GM19328 (cell line): ENCODE measurements around the gene SEC22C.

Source experiments
- ATAC-seq: cut with Tn5 transposase; IDR thresholded peaks from one replicate; pipeline ENCODE4 v1.9.1; 2021; ENCODE audit warnings: mild to moderate bottlenecking, moderate library complexity; ENCODE audit not compliant: unreplicated experiment

The SEC22C gene

DNA sequence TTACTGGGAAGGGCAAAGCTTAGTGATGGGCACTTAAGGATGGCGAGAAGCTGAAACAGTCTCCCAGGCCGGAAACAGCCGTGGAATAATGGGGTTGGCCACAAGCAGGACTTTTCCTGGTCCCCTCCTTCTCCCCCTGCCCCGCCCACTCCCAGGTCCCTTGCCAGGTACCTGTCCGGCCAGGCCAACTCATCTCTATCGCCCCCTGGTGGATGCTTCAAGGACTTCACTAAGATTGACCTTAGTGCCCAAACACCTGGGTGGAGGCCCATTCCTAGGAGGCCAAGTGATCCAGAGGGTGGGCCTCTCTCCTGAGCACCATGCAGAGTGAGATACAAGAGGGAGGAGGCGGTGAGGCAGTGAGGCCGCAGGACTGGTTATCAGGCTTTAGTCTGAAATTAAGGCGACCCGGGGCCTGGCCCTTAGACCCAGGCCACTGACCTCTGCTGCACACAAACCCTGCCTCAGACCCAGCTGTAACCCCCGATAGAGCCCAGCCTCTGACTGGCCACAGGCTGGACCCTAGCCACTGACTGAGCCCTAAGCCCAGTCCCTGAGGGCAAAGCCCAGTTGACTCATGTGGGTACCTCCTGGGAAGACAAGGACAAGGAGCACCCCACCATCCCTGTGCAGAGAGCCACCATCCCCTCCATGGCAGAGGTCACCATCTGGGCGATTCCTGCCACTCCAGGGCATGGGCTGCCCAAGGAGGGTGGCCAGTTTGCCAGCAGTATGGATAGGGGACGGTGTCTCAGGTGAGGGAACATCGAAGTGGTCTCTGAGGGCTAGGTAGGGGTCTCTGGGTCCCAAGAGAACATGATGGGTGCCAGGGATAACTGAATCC lies 41.7 kb downstream of the SEC22C start:
- no peak for ATAC-seq

DNA sequence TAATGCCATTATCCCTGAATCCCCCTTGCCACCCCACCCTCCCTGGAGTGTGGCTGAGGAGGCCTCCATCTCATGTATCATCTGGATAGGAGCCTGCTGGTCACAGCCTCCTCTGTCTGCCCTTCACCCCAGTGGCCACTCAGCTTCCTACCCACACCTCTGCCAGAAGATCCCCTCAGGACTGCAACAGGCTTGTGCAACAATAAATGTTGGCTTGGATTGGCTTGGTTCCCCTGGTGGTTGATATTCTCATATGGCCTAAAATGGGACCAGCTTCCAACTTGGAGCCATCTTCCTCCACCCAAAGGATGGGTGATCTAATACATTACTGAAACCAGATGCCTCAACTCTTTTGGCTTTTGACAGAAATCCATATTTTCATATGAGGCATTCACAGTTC lies 44.4 kb downstream of the SEC22C start:
- no peak for ATAC-seq

DNA sequence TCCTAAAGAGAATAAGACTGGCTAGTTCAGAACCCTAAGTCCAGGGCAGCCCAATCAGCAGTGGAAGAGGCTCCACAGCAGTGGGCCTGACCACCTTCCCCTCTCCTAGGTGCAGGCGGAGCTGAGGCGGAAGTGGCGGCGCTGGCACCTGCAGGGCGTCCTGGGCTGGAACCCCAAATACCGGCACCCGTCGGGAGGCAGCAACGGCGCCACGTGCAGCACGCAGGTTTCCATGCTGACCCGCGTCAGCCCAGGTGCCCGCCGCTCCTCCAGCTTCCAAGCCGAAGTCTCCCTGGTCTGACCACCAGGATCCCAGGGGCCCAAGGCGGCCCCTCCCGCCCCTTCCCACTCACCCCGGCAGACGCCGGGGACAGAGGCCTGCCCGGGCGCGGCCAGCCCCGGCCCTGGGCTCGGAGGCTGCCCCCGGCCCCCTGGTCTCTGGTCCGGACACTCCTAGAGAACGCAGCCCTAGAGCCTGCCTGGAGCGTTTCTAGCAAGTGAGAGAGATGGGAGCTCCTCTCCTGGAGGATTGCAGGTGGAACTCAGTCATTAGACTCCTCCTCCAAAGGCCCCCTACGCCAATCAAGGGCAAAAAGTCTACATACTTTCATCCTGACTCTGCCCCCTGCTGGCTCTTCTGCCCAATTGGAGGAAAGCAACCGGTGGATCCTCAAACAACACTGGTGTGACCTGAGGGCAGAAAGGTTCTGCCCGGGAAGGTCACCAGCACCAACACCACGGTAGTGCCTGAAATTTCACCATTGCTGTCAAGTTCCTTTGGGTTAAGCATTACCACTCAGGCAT lies 45.6 kb downstream of the SEC22C start:
- ATAC-seq = no peak

DNA sequence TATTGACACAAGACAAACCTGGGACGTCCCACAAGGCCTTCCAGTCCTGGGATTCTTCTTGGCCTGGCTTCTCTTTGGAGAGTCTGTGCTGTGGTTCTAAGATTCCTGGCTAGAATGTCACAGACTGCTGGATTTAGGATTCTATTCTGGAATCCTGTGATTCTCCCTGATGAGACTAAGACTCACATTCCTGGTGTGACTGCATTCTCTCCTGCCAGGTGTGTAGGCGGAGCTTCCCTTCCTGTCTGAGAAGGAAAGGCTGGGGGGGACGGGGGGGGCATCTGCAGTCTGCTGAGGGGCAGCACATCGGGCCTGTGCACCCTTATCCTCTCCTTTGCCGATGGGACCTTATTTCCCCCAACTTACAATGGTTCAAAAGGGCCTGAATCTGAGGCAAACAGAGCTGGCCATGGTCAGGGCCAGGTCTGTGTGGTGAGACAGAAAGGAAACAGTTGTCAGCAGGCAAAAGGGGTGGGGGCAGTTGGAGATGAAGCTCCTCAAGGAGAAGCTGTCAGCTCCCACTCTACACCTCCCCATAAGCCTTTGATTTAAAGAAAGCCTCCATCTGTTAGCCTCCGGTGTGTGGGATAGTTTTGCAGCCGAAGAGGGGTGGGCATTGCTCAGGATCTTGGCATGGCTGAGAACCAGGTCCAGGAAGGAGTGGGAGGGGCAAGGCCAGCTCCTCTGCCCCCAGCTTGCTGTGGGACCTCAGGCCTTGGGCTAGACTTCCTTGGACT lies 48.4 kb downstream of the SEC22C start:
- no peak for ATAC-seq

DNA sequence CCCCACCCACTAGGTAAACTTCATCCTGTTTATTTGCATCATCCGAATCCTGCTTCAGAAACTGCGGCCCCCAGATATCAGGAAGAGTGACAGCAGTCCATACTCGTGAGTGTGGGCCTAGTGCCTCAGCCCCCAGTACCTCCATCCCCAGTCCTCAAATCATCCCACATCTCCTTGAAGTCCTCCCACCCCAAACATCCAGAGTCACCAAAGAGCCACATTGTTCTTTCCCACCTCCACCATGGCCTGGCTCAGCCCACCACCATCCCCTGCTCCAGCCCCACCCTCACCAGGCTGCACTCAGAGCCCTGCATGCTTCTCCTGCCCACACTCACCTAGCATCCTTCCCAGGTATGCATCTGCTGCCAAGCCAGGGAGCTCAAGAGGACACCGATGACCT lies 49.5 kb downstream of the SEC22C start:
- ATAC-seq = no peak

DNA sequence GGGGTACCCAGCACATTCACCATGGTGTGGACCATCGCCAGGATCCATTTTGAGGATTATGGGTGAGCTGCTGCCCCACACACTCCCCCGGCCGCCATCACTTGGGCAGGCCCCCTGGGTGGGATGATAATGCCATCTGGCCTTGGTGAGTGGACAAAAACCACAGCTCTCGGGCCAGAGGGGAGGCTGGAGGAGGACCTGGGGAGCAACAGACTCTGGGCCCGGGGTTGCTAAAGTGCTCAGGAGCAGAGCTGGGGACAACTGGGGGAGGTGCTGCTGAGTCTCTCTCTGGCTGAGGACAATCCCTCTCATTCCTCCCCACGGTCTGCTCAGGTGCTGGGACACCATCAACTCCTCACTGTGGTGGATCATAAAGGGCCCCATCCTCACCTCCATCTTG lies 50.3 kb downstream of the SEC22C start:
- no peak for ATAC-seq

DNA sequence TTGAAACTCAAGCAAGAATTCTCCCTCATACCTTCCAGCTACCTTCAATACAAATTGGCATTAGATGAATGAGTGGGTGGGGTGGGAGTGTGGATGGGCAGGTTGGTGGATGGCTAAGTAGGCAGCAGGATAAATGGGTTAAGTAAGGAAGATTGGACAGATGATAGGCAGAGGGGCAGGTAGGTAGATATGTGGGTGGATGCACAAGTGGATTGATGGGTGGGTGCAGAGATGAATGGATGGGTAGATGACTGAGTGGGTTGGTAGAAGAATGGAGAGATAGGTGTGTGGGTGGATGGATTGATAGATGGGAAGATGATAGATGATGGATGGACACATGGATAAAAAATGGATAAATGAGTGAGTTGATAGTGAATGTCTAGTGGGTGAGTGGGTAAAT lies 51.7 kb downstream of the SEC22C start:
- ATAC-seq = no peak

DNA sequence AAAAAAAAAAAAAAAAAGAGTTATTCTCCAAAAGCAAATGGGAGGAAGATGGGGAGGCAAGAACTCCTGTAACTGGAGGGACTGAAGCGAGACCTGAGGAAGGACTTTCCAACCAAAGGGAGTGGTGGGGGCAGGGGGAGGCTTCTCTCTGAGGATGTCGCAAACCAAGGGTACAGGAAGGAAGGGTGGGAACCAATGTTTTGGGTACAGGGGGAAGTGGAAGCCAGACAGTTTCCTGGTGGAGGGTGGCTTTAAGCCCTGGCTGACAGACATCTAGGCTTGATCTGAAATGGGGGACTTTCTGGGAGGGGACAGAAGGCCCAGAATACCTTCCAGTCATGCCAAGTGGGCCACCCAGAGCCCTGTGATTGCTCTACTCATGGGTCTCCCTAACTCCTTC lies 52.3 kb downstream of the SEC22C start:
- no peak for ATAC-seq

DNA sequence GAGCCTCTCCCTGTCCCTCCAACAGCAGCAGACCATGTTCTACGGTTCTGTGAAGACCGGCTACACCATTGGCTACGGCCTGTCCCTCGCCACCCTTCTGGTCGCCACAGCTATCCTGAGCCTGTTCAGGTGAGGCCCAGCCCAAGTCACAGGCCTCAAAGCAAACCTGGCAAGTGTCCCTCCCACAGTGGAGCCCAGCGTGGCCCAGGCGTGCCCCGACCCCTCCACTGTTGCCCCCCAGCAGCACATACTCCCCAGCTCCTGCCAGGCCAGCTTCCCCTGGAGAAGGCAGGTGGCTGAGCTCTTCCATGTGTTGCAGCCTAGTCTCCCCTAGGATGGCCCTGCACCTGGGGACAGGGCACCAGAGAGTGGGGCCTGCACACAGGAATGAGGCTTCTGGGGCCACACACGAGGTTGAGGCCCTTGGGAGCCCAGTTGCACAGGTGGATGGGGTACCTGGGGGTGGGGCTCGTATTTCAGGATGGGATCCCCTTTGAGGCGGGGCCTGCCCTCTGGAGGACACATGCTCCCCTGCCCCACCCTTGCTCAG lies 54.3 kb downstream of the SEC22C start:
- no peak for ATAC-seq

DNA sequence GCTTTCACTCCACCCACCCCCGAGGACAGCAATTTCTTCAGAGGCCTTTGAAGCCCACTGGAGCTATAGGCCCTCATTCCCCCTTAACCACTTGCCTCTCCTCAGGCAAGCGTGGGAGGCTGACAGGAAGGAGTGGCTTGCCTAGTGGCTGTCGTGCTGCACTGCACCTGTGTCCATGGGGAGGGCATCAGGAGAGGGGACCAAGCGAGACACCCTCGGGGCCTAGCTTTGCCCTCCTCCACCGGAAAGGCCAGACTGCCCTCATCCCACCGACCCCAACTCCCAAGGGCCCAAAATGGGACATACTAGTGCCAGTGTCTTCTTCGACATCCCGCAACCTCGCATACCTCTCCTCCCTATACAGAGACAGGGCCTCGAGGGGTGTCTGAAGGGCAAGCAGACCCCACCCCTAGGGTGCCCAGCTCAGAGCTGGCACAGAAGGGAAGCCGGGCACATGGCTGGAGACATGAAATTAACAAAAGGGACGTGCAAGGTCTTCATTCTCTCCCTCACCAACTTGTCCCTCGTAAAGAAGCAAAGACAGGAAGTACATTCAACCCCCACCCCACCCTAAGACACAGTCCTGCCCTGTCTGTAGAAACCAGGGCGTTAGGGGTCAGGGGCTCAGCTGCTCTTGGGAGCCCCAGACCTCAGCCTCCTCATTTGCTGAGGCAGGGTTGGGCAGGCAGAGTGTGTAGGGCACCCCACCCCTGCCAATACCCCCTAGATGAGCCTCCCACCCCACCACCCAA lies 55.0 kb downstream of the SEC22C start:
- ATAC-seq = no peak

DNA sequence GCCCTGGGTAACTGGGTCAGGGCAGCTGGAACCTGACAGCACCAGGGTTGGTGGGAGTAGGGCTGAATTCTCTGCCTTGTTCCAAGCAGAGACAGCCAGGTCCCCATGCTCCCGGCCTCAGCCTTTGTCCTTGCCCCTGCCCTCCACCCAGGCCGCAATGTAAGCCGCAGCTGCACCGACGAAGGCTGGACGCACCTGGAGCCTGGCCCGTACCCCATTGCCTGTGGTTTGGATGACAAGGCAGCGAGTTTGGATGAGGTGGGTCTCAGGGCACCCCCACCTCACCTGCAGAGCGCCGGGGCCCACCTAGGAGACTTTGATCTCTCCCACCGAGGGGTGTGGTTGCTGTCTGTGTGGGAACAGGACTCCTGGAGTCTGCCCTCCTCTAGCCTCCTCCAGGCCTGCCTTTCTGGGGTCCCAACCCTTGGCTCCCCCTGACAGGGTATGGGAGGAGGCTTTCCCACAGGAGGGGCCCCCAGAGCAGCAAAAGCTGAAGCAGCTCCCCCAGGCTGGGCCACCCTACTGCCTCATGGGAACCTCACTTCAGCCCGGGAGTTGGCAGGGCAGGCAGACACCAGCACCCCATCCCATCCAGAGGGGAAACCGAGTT lies 55.9 kb downstream of the SEC22C start:
- ATAC-seq = no peak

DNA sequence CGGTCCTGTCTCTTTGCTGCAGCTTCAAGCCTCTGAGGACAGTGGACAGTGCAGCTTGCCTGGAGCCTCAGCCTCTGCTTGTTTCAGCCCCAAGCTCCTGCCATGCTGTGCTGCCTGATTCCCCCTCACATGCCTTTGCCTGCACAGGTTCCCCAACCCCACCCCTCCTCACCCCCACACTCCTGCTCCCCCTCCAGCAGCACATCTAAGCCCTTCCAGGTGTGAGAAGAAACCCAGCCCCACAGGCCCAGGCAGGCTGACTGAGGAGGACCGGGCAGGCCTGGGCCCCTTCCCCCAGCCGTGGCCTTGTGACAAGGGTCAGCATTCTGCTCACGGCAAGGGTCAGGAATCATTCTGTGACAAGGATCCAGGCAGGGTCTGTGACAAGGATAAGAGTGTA lies 56.6 kb downstream of the SEC22C start:
- no peak for ATAC-seq

DNA sequence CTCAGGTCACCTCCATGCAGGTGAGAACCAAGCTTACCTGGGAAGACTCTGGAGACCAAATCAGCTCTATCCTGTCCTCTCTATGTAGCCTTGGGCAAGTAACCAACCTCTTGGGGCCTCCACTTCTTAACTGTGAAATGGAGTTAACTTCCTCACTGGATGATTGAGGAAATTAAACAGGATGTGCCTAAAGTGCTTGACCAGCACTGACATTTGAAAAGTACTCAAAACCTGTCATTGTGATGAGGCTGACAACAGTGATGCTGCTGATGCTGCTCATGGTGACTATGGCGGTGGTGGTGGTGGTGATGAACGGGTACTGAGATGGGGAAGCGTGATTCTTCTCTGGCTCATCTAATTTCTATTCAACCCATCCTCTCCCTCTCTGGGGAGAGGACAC lies 57.0 kb downstream of the SEC22C start:
- no peak for ATAC-seq

DNA sequence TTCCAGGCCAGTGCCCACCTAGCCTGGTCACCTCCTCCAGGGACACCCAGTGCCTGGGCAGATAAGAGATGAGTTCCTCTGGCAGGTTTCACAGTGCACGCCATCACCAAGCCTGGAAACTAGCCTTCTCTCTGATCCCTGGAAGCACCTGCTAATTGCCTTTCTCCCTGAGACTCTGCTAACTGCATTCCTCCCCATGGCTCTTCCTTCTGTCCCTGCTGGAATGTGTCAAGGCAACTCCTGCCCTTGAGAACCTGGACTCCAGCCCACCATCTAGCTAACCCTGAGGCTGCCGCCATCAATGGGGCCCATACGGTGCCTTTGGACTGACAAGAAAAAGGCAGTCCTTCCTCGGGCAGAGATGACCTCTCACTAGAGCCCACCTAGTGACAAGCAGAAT lies 60.9 kb downstream of the SEC22C start:
- ATAC-seq = no peak

DNA sequence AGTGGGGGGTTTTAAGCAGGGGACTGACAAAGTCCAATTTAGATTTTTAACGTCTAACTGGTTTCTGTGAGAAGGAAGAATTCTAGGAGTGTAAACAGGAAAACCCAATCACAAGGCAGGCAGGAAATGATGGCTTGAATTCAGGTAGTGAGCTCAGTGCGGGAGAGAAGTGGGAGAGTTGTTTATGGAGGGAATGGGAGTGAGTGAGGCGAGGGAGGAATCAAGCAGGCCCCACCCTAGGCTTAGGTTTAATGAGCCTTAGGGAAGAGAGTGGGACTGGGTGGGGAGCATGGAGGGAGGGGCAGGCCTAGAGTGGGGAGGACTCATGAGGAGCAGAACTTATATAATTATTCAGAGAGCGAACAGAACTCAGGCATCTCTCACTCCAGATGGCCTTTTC lies 61.4 kb downstream of the SEC22C start:
- no peak for ATAC-seq

DNA sequence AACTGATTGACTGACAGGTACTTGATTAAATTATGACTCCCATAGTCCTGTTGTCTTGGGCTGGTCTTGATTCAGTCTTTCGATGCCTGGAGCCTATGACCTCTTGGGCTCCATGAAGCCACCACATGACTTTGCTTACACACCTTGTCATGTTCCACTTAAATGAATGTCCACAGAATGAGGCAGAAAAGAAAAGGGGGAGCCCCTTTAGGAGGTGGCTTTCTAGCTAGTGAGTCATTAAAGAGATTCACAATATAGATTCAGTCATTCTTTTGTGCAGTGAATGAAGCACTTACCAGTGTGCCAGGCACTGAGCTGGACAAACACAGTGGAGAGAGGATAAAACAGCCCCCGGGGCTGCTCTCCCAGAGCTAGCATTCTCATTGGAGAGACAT lies 62.2 kb downstream of the SEC22C start:
- ATAC-seq = no peak

DNA sequence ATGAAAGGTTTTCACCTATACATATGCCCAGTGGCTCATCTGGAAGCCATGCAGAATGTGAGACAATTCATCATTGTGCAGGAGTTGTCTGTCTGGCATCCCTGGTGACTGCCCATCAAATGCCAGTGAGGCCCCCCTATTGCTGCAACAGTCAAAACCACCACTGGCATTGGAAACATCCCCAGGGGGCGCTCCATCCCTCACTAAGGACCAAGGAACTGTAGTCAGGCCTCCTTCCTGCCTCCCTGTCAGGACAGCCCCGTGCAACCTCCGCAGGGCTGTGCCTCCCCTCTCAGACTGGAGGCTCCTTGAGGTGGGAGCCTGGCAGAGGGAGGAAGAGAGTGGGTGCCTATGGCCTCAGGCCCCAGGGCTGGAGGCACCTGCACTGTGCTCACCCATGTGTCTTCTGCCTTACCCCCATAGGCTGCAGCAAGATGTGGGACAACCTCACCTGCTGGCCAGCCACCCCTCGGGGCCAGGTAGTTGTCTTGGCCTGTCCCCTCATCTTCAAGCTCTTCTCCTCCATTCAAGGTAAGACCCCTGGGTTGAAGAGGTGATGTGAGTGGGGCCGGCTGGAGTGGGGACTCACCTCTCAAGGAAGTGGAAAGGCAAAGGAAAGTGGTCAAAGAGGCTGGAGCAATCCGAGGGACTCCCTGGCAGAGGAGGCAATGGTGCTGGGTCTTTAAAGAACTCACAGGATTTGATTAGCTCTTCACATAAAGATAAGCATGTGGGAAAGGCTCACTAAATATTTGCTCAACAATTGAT lies 62.8 kb downstream of the SEC22C start:
- ATAC-seq = no peak

DNA sequence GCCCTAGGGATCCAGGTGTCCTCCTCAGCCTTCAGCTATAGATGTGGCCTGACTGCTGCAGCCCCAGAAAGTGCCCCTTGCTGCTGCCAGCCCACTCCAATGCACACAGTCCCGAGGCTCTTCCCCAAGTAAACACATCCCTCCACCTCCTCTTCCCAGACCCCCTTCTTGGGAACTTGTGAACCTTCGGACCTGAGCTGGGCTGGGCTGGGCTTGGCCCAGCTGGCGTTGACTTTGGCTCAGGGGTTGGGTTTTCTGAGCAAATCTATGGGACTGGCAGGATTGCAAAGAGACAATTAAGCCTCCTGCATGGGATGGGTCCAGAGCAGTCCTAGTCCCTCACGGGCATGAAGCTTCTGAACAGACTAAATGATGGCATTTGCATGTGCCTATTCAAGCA lies 64.7 kb downstream of the SEC22C start:
- ATAC-seq = no peak

DNA sequence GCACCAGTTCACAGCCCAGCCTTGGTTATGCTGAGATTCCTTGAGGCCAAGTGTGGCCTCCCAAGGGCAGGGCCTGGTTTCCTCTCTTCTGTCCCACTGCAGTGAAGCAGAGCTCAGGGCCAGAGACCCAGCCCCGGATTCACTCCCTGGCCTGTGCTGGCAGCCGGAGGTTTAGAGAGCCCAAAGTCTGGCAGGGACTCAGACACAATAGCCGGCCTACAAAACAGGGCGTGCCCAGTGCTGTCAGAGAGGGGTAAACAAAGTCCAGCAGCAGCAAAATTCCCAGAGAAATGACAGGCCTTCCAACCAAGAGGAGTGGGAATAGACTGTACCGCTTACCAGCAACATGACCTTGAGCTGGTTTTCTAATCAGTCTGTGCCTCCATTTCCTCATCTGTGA lies 65.3 kb downstream of the SEC22C start:
- ATAC-seq = no peak
